GM18858 (cell line): ENCODE measurements around the gene SLC7A6.

Experiments
- ATAC-seq: cut with Tn5 transposase; IDR thresholded peaks from one replicate; pipeline ENCODE4 v1.9.1; 2021; ENCODE audit not compliant: unreplicated experiment

SLC7A6 gene

GRCh38 chr16:68234188-68235107 lies 29.9 kb upstream of the SLC7A6 start:
- no peak for ATAC-seq

- ATAC-seq = no peak
These were observed 29.0 kb upstream of the SLC7A6 start for GRCh38 chr16:68235108-68235886.

- no peak for ATAC-seq
These were observed 28.5 kb upstream of the SLC7A6 start, which contains the start of gene ESRP2 for GRCh38 chr16:68235887-68236136. Gene ESRP2 (minus strand): TSS chr16:68236127. CDS start chr16:68236045, 82 bp downstream.

GRCh38 chr16:68236137-68236825 lies 28.0 kb upstream of the SLC7A6 start:
- no peak for ATAC-seq

DNA sequence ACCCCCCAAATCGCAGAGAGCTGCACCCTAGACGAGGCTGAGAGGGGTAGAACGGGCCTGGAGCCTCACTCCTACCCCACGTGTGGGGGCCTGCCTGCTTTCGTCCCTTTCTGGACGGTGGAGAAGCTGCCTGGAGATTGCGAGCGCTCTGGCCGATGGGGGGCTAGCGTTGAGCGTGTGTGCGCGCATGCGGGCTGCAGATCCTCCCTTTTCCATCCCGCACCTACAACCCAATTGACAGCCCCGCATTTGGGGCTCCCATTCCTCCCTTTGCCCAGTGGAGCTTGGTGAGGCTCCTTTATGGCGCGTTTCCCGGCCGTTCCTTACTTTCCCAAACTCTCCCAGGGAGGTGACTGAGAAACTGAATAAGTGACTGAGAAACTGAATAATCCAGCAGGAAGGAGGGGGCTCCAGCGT lies 27.5 kb upstream of the SLC7A6 start:
- ATAC-seq = no peak

DNA sequence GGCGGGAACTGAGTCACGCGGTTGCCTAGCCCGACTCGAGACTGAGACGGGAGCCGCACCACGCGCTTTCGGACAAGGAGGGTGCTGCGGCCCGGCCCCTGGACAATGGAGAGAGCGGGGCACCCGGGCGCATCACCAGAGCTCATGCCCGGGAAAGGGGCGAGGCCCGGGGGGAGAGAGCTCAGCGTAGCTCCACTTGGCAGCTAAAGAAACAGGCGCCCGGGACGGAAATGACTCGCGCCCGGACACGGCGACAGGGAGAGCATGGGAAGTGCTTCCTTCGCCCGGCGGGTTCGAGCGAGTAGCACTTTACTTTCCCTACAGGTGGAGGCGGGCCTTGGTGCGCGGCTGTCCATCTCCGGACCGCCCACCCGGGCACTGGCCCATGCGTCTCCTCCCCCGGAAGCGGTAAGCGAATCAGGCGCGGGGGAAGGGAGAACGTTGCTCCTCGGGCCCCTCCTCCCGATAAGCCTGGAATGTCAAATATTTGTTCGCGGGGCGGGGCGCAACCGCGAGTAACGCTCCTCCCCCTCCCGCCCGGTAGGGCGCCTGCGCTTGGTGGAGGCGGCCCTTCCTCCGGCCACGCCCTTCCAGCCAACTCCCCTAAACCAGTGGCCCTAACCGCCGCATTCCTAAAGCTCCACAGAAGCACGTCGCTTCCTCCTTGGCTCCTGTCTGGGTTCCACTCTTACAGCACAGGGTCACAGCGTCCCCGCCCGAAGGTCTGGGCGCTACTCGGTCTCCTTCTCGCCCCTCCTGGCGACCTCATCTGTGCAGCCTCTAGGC lies 26.9 kb upstream of the SLC7A6 start:
- ATAC-seq = no peak

GRCh38 chr16:68238029-68238345 lies 26.3 kb upstream of the SLC7A6 start:
- ATAC-seq = no peak

DNA sequence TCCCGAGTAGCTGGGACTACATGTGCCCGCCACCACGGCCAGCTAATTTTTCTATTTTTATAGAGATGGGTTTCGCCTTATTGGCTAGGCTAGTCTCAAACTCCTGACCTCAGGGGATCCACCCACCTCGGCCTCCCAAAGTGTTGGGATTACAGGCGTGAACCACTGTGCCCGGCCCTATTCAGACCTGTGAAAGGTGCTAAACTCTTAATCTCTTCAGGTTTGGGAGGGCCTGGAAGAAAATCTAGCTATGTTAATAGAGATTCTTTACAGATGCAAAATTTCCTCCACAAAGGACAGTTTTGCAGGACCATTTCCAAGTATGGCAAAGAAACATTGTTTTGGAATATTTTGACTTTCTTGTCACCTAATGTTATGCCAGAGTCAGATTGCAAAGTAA lies 22.2 kb upstream of the SLC7A6 start:
- ATAC-seq = no peak

- no peak for ATAC-seq
These were observed 21.1 kb upstream of the SLC7A6 start for GRCh38 chr16:68242926-68243858.

DNA sequence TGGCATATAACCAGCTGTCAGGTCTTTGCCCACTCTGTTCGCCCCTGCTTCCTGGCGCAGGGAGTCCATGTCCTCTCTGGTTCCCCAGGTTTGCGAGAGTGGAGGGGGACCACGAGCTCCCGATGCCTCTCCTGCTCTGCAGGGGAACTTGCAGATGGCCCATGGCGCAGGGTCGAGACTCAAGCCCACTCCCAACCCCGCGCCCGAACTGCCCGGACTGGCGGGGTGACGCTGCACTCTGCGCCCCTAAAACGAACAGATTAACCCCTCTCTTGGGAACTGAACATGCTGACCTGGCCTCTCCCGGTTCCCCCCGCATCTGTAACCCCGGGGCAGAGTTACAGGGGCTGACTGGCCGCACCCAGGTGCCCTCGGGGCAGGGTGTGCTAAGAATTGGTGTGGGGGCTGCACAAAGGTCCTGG lies 19.8 kb upstream of the SLC7A6 start:
- no peak for ATAC-seq

GRCh38 chr16:68244903-68245853 lies 19.1 kb upstream of the SLC7A6 start, which contains the start of gene PLA2G15:
Gene PLA2G15 (plus strand): TSS chr16:68245373. CDS start chr16:68245427, 54 bp downstream.
- peak; percentile 71 for ATAC-seq

GRCh38 chr16:68246121-68246520 lies 18.2 kb upstream of the SLC7A6 start:
- no peak for ATAC-seq

DNA sequence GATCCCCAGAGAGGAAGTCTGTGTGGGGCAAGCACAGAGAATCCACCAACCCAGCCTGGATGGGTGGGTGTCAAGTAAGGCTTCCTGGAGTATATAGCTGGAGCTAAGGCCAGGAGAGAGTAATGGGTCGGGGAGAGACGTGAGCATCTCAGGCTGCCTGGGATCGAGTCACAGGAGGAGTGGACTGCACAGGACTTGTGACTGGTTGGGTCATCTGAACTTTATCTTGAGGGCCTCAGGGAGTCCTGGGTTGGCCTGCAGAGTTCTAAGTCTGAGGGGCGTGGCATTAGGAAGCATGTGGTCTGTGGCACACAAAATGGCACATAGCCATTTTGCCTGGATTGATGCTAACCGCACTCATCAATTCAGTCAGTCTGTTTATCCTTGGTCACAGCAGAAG lies 17.7 kb upstream of the SLC7A6 start:
- no peak for ATAC-seq

- no peak for ATAC-seq
These were observed 16.9 kb upstream of the SLC7A6 start for GRCh38 chr16:68247400-68247799.

DNA sequence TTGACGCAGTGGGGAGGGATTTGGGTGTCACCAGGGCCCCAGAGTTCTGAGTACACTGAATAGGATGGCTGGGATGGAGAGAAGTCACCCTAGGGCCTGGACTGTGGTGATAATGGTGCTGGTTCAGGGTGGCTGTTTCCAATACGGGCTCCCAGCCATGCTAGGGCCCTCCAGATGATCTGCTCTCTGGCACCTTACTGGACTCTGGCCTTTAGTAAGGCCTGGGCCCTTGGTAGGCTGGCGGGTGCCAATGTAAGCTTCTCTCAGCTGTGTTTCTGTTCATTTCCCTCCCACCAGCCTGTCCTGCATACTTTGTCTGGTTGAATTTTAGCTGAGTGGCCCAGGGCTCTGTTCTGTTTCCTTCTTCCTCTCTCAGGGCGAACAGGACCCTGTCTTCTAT lies 16.4 kb upstream of the SLC7A6 start:
- ATAC-seq = no peak

DNA sequence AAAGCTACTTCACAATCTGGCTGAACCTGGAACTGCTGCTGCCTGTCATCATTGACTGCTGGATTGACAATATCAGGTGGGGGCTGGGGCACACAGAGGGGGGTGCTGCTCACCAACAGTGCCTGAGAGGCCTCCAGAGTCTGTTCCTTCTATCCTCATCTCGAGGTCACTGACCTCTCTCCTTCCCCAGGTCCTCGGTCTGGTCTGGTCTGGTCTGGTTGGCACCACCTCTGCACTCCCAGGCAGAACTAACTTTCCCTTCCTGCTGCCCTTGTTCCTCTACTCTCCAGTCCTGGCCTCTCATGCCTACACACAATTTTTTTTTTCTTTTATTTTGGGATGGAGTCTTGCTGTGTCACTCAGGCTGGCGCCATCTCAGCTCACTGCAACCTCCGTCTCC lies 15.0 kb upstream of the SLC7A6 start:
- ATAC-seq = no peak

DNA sequence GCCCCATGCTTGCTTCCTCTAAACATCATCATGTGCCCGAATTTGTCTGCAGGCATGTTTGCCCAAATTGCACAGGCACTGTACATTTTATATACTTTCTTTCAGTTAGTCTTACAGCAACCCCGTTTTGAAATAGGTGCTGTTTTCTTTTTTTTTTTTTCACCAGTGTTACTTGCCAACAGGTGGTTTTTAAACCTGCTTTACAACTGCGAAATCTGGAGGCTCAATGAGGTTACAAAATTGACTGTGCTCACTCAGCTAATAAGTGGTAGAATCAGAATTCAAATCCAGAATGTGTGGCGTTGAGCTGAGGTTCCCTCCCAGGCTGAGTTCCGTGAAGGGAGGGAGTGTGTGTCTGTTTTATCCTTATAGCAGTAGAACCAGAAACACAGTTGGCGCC lies 13.4 kb upstream of the SLC7A6 start:
- ATAC-seq = no peak

DNA sequence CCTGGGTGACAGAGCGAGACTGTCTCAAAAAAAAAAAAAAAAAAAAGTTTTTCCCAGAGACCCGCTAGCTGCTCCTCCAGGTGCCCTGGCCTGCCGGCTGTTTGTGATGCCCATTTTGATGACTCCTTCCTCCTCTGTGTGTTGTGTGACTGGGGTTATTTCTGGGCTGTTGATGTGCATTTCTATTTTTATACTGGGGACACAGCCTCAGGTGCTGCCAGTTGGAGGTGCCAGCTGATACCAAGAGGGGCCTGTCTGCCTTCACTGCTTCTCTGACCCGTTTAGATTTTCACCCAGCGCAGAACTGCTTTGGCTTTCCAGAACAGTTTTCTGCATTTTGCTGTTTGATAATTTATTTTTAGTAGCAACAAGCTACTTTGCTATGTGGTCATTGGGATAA lies 12.5 kb upstream of the SLC7A6 start:
- no peak for ATAC-seq

DNA sequence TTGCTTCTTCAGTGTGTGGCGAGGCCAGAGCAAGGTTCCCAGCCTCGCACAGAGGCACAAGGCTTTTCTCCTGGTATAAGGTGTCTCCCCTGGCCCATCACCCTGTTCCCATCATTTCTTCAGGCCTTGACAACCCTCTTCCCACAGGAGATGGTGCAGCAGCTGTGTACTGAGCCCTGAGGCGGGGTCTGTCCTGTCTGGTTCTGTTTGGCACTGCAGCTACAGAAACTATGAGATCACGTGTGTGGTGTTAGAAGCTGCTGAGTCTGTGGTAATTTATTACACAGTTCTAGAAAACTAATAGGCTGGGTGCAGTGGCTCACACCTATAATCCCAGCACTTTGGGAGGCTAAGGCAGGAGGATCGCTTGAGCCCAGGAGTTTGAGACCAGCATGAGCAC lies 11.9 kb upstream of the SLC7A6 start:
- ATAC-seq = no peak
